Heart right ventricle (tissue), 16 donors: ENCODE results near the gene TECTA. TPM values are rescaled to one million over a fixed set of nuclear protein-coding genes. Genes with fewer than 3 reads are reported as not detected.

Experiments
- ATAC-seq, 8 donors: fragments of 200-7000 bp; cut with Tn5 transposase; one replicate each; pipeline ENCODE4 v1.9.1; 2020; ENCODE audit warnings: mild to moderate bottlenecking in 8 of 8, moderate library complexity in 8 of 8, moderate number of reproducible peaks in 1 of 8
- DNase-seq, 2 donors: peaks; one replicate each; pipeline ENCODE4 v3.0.0-alpha.2; 2020
- H3K27ac ChIP-seq, 10 donors: fragments of 200-600 bp; sonication (generic) in 2 of 10; one replicate each; pipeline versions ENCODE4 v1.5.0 to v1.8.0; 2020 to 2022; ENCODE audit warnings: mild to moderate bottlenecking in 3 of 10
- H3K27me3 ChIP-seq, 7 donors: fragments of 200-600 bp; one replicate each; pipeline ENCODE4 v1.8.0; 2021 to 2022; ENCODE audit warnings: mild to moderate bottlenecking in 2 of 7
- H3K36me3 ChIP-seq, 9 donors: fragments of 200-600 bp; sonication (generic) in 1 of 9; one replicate each; pipeline versions ENCODE4 v1.5.0 to v1.8.0; 2020 to 2022; ENCODE audit warnings: mild to moderate bottlenecking in 2 of 9
- H3K4me1 ChIP-seq, 9 donors: fragments of 200-600 bp; sonication (generic) in 1 of 9; one replicate each; pipeline versions ENCODE4 v1.5.0 to v1.8.0; 2020 to 2022; ENCODE audit warnings: mild to moderate bottlenecking in 4 of 9
- H3K4me3 ChIP-seq, 10 donors: fragments of 200-600 bp; sonication (generic) in 2 of 10; one replicate each; pipeline versions ENCODE4 v1.5.0 to v1.8.0; 2020 to 2022; ENCODE audit warnings: mild to moderate bottlenecking in 7 of 10, moderate library complexity in 2 of 10
- H3K9me3 ChIP-seq, 11 donors: fragments of 200-600 bp in 10 of 11; sonication (generic) in 2 of 11; one replicate each; pipeline versions ENCODE4 v1.5.0 to v1.8.0; 2013 to 2022; ENCODE audit warnings: mild to moderate bottlenecking in 2 of 11, control low read depth in 1 of 11, moderate library complexity in 1 of 11
- CTCF ChIP-seq, 9 donors: fragments of 200-600 bp; sonication (generic) in 2 of 9; IDR thresholded peaks; one replicate each; pipeline versions ENCODE4 v1.5.0 to v1.8.0; 2021 to 2022; ENCODE audit warnings: antibody characterized with exemption in 9 of 9, mild to moderate bottlenecking in 5 of 9, moderate library complexity in 1 of 9
- WGBS, 2 donors: extraction: QIAGEN DNeasy Blood & Tissue Kit; methylation state at CpG; one replicate each; pipeline ENCODE4 v1.1.7; 2013; ENCODE audit warnings: inconsistent platforms in 1 of 2; 5-methylcytosine and 5-hydroxymethylcytosine counted together
- intact Hi-C, 10 donors: fragments of 100-400 bp; cut with DNase I; formaldehyde crosslinking; loops; one replicate each; pipeline versions ENCODE4 v1.11.1 to v1.14.2; 2022
- polyA plus RNA-seq, 2 donors: library from polyadenylated mRNA; stranded (reverse); fragments of 200-250 nt; gene quantifications; one replicate each; pipeline ENCODE4 v1.2.3, GENCODE V29; 2013
- total RNA-seq, 10 donors: library from RNA; stranded (reverse); fragmentation: NEBNext Ultra II Directional in 3 of 10; extraction: Animal tissue kit (Norgen Biotek cat#: 25700) in 3 of 10; gene quantifications; one replicate each; pipeline versions ENCODE4 v1.2.1 to v1.2.4, GENCODE V29; 2021 to 2023
- donor health status: Arrhythmogenic right ventricular cardiomyopathy.
- donor health status: ischemic (EF 13 %, LVEDD 7.1; RV severe dilation, severe dysfunction).
- donor health status: healthy with polysubstance abuse.
- donor health status: DM: no; HTN: yes; CAD: no.
- donor health status: DM: no; HTN: no; CAD: no.
- donor health status: ischemic (EF 25% LVEDD 6.9; RV normal size, moderate dysfunction).
- donor health status: ischemic (EF 25% LVEDD 5.7; RV mildly dilated, moderate dysfunction).
- donor health status: healthy.
- donor health status: DM: yes; HTN: yes; CAD: no.
- donor health status: Ischemic cardiomyopathy.
- donor health status: ischemic (EF 35%, LVEDD 5.7; RV mildly dilated, moderate dysfunction).
- donor health status: nonischemic (EF 11% LVEDD 7.7; RV severe dilation, severe dysfunction).
- donor health status: DM: yes; HTN: yes; CAD: no.
- donor health status: PGD.
- donor health status: ischemic (EF 29% LVEDD 5.4; RV normal size, mild dysfunction).
- donor health status: nonischemic (EF 23%, LVEDD 6.1; RV moderate dilation, normal function).

Gene TECTA
- total and polyA plus RNA-seq, 12 donors, result 0.38 to 1.9 (median 1.1) TPM

DNA sequence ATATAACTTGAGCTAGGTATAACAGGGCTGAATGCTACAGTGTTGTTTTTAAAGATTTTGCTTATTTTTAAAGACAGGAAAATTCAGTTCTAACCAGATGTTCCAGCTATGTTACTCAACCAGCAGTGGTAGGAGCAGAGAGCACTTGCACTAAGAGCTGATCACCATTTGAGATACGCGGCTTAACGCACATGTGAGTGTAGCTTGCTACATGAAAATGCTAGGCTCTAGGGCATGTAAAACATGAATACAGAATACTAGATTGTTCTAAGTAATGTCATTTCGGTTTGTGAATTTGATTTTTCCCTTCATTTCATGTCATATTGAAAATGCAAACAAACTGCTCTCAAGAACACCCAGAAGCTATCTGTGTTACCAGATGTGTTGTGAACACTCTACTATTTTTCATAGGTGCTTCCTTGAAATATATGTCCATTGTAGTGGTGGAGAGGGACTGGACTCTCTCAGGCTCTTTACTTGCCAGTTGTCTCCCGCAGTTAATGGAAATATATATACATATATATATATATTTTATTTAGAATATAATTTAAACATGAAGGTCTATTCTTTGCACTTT lies 10.8 kb upstream of the TECTA start:
- 98% methylated on average over 5 of the region's 5 CpGs for WGBS, 2 donors
- peaks cover 0 to 13% (median 0%) of the 10 kb centered on the region in 9 donors for H3K4me1 ChIP-seq
- intact Hi-C loops, result no loop called here
- TF ChIP-seq CTCF (IDR thresholded peaks at IDR 0.05), result no peak
- H3K27ac ChIP-seq, result no peak overlapping the region
- H3K4me3 ChIP-seq, result no peak overlapping the region
- peaks cover 0 to 41% (median 10%) of the 10 kb centered on the region in 9 donors for H3K36me3 ChIP-seq
- ATAC-seq, result no peak
- no peaks in the 10 kb centered on the region for H3K27me3 ChIP-seq
- DNase-seq, result no peak
- H3K9me3 ChIP-seq, result no peaks in the 10 kb centered on the region

- WGBS, 2 donors, result 81 to 82% methylated on average over 3 of the region's 3 CpGs
- no peaks in the 10 kb centered on the region for H3K9me3 ChIP-seq
- peaks cover 0 to 12% (median 0%) of the 10 kb centered on the region in 9 donors for H3K4me1 ChIP-seq
- no peak for ATAC-seq
- TF ChIP-seq CTCF (IDR thresholded peaks at IDR 0.05), result no peak
- H3K4me3 ChIP-seq, result no peak overlapping the region
- H3K27ac ChIP-seq, result no peak overlapping the region
- no peaks in the 10 kb centered on the region for H3K27me3 ChIP-seq
- intact Hi-C loops, result no loop called here
- peaks cover 0 to 27% (median 10%) of the 10 kb centered on the region in 9 donors for H3K36me3 ChIP-seq
- DNase-seq, result no peak
Measured at GRCh38 chr11:121091492-121092152, 9.4 kb upstream of the TECTA start.

- Histone ChIP-seq H3K27me3 (no peaks in the 10 kb centered on the region), H3K4me3 (no peak overlapping the region), H3K27ac (no peak overlapping the region), H3K9me3 (no peaks in the 10 kb centered on the region), H3K4me1 (peaks cover 0 to 11% (median 0%) of the 10 kb centered on the region in 9 donors), H3K36me3 (no peaks in the 10 kb centered on the region)
- ATAC-seq (no peak), DNase-seq (no peak)
- TF ChIP-seq CTCF (IDR thresholded peaks at IDR 0.05), result no peak
- 76 to 88% methylated on average over 1 of the region's 1 CpG for WGBS, 2 donors
- intact Hi-C loops, result no loop called here
Measured at GRCh38 chr11:121095561-121095960, 5.5 kb upstream of the TECTA start.

DNA sequence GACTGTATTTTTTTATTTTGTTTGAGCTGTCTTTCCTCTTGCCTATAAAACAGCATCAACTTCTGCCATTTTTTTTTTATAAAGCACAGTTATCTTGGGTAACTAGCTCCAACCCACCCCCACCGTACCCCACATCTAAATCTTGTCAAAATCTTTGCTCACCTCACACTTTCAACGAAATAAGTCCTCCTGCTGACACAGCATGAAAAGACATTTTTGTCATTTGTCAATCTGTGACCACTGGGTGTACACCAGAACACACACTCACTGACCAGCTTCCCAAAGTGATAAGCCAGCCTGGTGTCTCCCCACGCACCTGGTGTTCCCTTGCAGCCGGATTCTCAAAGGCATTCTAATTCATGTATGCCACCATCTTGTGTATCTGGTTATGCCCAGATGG lies 1.7 kb upstream of the TECTA start:
- no peak for ATAC-seq
- no peaks in the 10 kb centered on the region for H3K9me3 ChIP-seq
- intact Hi-C loops, result no loop called here
- H3K27me3 ChIP-seq, result no peaks in the 10 kb centered on the region
- TF ChIP-seq CTCF (IDR thresholded peaks at IDR 0.05), result no peak
- H3K36me3 ChIP-seq, result no peaks in the 10 kb centered on the region
- H3K27ac ChIP-seq, result no peak overlapping the region
- H3K4me1 ChIP-seq, result peaks cover 0 to 7% (median 3%) of the 10 kb centered on the region in 9 donors
- no peak for DNase-seq
- WGBS, 2 donors, result 84 to 91% methylated on average over 4 of the region's 4 CpGs
- H3K4me3 ChIP-seq, result no peak overlapping the region
